ENCODE measurements around the gene TK2.

Gene TK2

DNA sequence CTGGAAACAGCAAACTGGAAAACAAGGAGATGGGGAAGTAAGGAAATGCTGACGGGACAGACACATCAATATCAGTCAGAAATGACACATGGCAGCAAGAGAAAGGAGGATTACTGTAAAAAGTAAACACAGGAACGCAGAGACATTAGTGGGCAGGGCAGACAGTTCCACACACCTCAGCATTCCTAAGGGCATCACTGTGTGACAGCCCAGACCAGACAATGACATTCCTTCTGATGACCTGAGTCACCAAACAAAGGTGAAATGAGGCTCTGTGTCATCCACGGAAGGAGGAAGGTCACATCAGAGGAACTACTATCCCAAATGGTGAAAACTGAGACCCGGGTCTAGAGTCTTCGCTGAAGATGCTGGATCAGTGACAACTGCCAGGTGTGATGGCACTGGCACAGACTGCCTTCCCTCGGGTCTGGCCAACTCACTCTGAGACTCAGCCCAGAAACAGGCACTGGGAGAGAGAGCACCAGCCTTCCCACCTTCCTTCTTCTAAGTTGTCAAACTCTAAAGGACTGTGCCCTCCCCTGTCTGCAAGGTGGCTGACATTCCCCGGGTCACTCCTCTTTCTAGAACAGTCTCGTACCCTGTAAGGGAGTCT is 36.7 kb downstream of the TK2 start:
- TF ChIP-seq, protein P1, sequence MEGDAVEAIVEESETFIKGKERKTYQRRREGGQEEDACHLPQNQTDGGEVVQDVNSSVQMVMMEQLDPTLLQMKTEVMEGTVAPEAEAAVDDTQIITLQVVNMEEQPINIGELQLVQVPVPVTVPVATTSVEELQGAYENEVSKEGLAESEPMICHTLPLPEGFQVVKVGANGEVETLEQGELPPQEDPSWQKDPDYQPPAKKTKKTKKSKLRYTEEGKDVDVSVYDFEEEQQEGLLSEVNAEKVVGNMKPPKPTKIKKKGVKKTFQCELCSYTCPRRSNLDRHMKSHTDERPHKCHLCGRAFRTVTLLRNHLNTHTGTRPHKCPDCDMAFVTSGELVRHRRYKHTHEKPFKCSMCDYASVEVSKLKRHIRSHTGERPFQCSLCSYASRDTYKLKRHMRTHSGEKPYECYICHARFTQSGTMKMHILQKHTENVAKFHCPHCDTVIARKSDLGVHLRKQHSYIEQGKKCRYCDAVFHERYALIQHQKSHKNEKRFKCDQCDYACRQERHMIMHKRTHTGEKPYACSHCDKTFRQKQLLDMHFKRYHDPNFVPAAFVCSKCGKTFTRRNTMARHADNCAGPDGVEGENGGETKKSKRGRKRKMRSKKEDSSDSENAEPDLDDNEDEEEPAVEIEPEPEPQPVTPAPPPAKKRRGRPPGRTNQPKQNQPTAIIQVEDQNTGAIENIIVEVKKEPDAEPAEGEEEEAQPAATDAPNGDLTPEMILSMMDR (IDR thresholded peaks at IDR 0.05; ENCODE audit: insufficient read depth, low read length, poor library complexity, severe bottlenecking), result no peak
- no peak for TF ChIP-seq EZH2phosphoT487 (conservative IDR thresholded peaks at IDR 0.05; ENCODE audit: low read length)
- no peak overlapping the region for H3K4me3 ChIP-seq (ENCODE audit: insufficient read depth, low read length, poor library complexity, severe bottlenecking)
- H2AFZ ChIP-seq (ENCODE audit: low read depth, low read length, severe bottlenecking), result no peak overlapping the region
- no peaks in the 10 kb centered on the region for H3K36me3 ChIP-seq (ENCODE audit: low read length)
- H4K20me1 ChIP-seq (ENCODE audit: low read depth, low read length), result no peaks in the 10 kb centered on the region
- H3K4me2 ChIP-seq (ENCODE audit: low read depth, low read length, poor library complexity, severe bottlenecking), result no peak overlapping the region
- peaks cover 19% of the 10 kb centered on the region for H3F3A ChIP-seq (ENCODE audit: insufficient read depth)
- no peak overlapping the region for H3K9ac ChIP-seq (ENCODE audit: low read length)
- H3K27me3 ChIP-seq (ENCODE audit: low read length), result no peaks in the 10 kb centered on the region
- H3K79me2 ChIP-seq (ENCODE audit: insufficient read depth, low read length), result no peaks in the 10 kb centered on the region
- no peaks in the 10 kb centered on the region for H3K9me3 ChIP-seq (ENCODE audit: insufficient read depth, low read length)
- H3K27ac ChIP-seq (ENCODE audit: low read depth, low read length), result no peak overlapping the region
- H3K9me2 ChIP-seq (replicated peaks; ENCODE audit: insufficient read depth, low read length), result no peaks in the 10 kb centered on the region

DNA sequence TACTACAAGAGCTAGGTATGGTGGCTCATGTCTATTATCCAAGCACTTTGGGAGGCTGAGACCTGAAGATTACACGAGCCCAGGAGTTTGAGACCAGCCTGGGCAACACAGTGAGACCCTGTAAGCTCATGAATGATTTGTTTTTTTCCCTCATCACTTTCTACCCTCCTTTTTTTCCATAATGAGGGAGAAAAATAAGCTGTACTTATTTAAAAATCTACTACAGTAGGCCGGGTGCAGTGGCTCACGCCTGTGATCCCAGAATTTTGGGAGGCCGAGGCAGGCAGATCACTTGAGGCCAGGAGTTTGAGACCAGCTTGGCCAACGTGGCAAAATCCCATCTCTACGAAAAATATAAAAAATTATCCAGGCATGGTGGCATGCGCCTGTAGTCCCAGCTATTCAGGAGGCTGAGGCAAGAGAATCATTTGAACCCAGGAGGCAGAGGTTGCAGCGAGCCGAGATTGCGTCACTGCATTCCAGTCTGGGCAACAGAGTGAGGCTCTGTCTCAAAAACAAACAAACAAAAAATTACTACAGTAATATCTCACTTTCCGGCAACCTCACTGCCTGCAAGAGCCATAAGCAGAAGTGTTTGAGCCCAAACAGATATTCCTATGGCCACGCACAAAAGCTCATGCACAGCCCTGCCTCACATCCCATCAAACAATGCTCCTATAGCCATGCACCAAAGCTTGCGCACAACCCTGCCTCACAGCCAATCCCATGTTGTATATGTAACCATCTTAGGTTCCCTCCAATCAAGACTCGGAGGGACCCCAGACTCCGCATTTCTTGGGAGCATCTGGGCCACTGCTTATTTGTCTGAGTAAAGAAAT is 37.4 kb downstream of the TK2 start:
- Histone ChIP-seq H4K20me1 (ENCODE audit: low read depth, low read length) (no peaks in the 10 kb centered on the region), H3K4me2 (ENCODE audit: low read depth, low read length, poor library complexity, severe bottlenecking) (no peak overlapping the region), H3K27me3 (ENCODE audit: low read length) (no peaks in the 10 kb centered on the region), H3K79me2 (ENCODE audit: insufficient read depth, low read length) (no peaks in the 10 kb centered on the region), H3K9ac (ENCODE audit: low read length) (no peak overlapping the region), H3K9me2 (replicated peaks; ENCODE audit: insufficient read depth, low read length) (no peaks in the 10 kb centered on the region), H3K9me3 (ENCODE audit: insufficient read depth, low read length) (no peaks in the 10 kb centered on the region), H3K36me3 (ENCODE audit: low read length) (no peaks in the 10 kb centered on the region), H3F3A (ENCODE audit: insufficient read depth) (peaks cover 13% of the 10 kb centered on the region), H3K4me3 (ENCODE audit: insufficient read depth, low read length, poor library complexity, severe bottlenecking) (no peak overlapping the region), H2AFZ (ENCODE audit: low read depth, low read length, severe bottlenecking) (no peak overlapping the region), H3K27ac (ENCODE audit: low read depth, low read length) (no peak overlapping the region)
- TF ChIP-seq, protein P1 (IDR thresholded peaks at IDR 0.05; ENCODE audit: insufficient read depth, low read length, poor library complexity, severe bottlenecking), result no peak
- no peak for TF ChIP-seq EZH2phosphoT487 (conservative IDR thresholded peaks at IDR 0.05; ENCODE audit: low read length)

- Histone ChIP-seq H3K27me3 (ENCODE audit: low read length) (no peaks in the 10 kb centered on the region), H4K20me1 (ENCODE audit: low read depth, low read length) (no peaks in the 10 kb centered on the region), H3K36me3 (ENCODE audit: low read length) (no peaks in the 10 kb centered on the region), H3K9ac (ENCODE audit: low read length) (no peak overlapping the region), H3K9me2 (replicated peaks; ENCODE audit: insufficient read depth, low read length) (no peaks in the 10 kb centered on the region), H3K4me3 (ENCODE audit: insufficient read depth, low read length, poor library complexity, severe bottlenecking) (no peak overlapping the region), H3K27ac (ENCODE audit: low read depth, low read length) (no peak overlapping the region), H3K4me2 (ENCODE audit: low read depth, low read length, poor library complexity, severe bottlenecking) (no peak overlapping the region), H3K9me3 (ENCODE audit: insufficient read depth, low read length) (no peaks in the 10 kb centered on the region), H3F3A (ENCODE audit: insufficient read depth) (0 out of 2 replicates have a peak, but pooled peaks cover 6% of the 10 kb centered on the region), H3K79me2 (ENCODE audit: insufficient read depth, low read length) (no peaks in the 10 kb centered on the region), H2AFZ (ENCODE audit: low read depth, low read length, severe bottlenecking) (no peak overlapping the region)
- no peak for TF ChIP-seq EZH2phosphoT487 (conservative IDR thresholded peaks at IDR 0.05; ENCODE audit: low read length)
- TF ChIP-seq, protein P1 (IDR thresholded peaks at IDR 0.05; ENCODE audit: insufficient read depth, low read length, poor library complexity, severe bottlenecking), result no peak
Measured at GRCh38 chr16:66511602-66512271, 38.2 kb downstream of the TK2 start.
